Measurements from ENCODE around the gene DUSP11.

The DUSP11 gene

DNA sequence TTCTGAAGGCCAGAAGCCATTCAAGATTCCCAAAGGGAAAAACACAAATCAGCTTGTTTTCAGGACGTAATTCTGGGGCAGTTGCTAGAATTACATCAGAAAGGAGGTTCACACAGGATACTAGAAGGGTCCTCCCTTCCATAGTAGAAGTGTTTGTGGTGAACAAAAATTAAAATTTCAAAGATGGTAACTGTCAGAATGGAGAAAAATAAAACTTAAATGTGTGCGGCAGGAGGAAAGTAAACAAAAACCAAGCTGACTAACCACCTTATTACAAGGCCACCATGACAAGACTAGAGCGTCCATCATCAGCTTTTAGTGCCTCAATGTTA, 33.1 kb downstream of the DUSP11 start:
- Histone ChIP-seq H3K27ac (ENCODE audit: extremely low read depth, low read depth, low read length) (no peak overlapping the region), H3K4me3 (ENCODE audit: low read depth, low read length) (no peak overlapping the region), H3K36me3 (ENCODE audit: control insufficient read depth in 2 of 2, insufficient read depth in 1 of 2, low read length in 2 of 2) (peaks cover 15 to 47% of the 10 kb centered on the region in 2 experiments), H3K9me3 (ENCODE audit: control insufficient read depth, insufficient read depth, low read depth, low read length) (no peaks in the 10 kb centered on the region), H3K4me1 (ENCODE audit: control insufficient read depth, insufficient read depth, low read length) (no peaks in the 10 kb centered on the region)
- POLR2A ChIA-PET, result interaction anchor here (1.2 to 2.1 kb wide), 2 partner anchors 10 kb away, joined by 3 to 7 read pairs; partner anchors contain the start of gene TPRKB
- CTCF ChIA-PET, result no interaction called here
- TF ChIP-seq ZNF248 (tag by site-specific recombination; IDR thresholded peaks at IDR 0.05) (no peak), ZNF211 (tag by site-specific recombination; IDR thresholded peaks at IDR 0.05; ENCODE audit: low read depth) (no peak), ZBTB48 (tag by site-specific recombination; IDR thresholded peaks at IDR 0.05) (no peak), ZNF239 (tag by site-specific recombination; IDR thresholded peaks at IDR 0.05) (no peak), ZNF488 (tag by site-specific recombination; IDR thresholded peaks at IDR 0.05) (no peak)
- TF ChIP-seq, protein P1, sequence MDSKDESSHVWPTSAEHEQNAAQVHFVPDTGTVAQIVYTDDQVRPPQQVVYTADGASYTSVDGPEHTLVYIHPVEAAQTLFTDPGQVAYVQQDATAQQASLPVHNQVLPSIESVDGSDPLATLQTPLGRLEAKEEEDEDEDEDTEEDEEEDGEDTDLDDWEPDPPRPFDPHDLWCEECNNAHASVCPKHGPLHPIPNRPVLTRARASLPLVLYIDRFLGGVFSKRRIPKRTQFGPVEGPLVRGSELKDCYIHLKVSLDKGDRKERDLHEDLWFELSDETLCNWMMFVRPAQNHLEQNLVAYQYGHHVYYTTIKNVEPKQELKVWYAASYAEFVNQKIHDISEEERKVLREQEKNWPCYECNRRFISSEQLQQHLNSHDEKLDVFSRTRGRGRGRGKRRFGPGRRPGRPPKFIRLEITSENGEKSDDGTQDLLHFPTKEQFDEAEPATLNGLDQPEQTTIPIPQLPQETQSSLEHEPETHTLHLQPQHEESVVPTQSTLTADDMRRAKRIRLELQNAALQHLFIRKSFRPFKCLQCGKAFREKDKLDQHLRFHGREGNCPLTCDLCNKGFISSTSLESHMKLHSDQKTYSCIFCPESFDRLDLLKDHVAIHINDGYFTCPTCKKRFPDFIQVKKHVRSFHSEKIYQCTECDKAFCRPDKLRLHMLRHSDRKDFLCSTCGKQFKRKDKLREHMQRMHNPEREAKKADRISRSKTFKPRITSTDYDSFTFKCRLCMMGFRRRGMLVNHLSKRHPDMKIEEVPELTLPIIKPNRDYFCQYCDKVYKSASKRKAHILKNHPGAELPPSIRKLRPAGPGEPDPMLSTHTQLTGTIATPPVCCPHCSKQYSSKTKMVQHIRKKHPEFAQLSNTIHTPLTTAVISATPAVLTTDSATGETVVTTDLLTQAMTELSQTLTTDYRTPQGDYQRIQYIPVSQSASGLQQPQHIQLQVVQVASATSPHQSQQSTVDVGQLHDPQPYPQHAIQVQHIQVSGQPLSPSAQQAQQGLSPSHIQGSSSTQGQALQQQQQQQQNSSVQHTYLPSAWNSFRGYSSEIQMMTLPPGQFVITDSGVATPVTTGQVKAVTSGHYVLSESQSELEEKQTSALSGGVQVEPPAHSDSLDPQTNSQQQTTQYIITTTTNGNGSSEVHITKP (tag by site-specific recombination; IDR thresholded peaks at IDR 0.05), result no peak

DNA sequence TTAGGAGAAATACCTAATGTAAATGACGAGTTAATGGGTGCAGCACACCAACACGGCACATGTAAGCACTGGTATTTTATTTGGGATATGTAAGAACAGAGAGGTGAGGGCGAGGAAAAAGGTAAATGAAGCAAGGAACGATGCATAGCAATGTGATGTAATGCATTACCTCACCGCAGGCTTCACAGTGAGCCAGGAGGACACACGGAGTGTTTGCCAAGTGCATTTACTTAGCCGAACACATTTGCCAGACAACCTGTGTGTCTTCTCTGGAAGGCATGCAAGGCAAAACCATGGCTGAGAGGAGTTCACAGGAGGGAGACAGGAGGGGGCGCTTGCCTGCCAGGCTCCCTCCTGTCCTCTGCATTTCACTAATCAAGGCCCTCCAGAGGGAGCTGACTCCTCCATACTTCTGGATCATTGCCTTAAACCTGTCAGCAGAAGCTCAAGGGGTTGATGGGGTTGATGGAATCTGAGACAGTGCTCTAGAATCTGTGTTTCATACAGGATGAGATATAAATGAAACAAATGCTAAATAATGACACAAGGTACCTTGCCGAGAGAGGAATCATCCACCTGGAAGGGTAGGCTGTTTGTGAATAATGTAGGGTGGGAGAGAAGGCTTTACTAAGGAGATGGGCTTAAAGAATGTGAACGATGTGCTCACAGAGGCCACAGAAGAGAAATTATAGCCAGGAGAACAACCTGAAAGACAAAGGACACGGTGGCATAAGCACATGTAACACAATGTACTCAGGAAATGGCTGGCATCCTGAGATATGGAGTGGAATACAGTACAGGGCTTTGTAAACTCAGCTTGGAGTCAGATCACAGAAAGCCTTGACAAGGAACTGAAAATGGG, 33.7 kb downstream of the DUSP11 start:
- Histone ChIP-seq H3K36me3 (ENCODE audit: control insufficient read depth in 2 of 2, insufficient read depth in 1 of 2, low read length in 2 of 2) (peaks cover 13 to 46% of the 10 kb centered on the region in 2 experiments), H3K4me1 (ENCODE audit: control insufficient read depth, insufficient read depth, low read length) (no peaks in the 10 kb centered on the region), H3K9me3 (ENCODE audit: control insufficient read depth, insufficient read depth, low read depth, low read length) (no peaks in the 10 kb centered on the region), H3K4me3 (ENCODE audit: low read depth, low read length) (no peak overlapping the region), H3K27ac (ENCODE audit: extremely low read depth, low read depth, low read length) (no peak overlapping the region)
- POLR2A ChIA-PET, result interaction anchor here (1.2 to 2.1 kb wide), 2 partner anchors 9 to 10 kb away, joined by 3 to 7 read pairs; partner anchors contain the start of gene TPRKB
- TF ChIP-seq ZBTB49 (tag by site-specific recombination; IDR thresholded peaks at IDR 0.05; ENCODE audit: low read depth) (no peak), ZNF274 (IDR thresholded peaks at IDR 0.05; ENCODE audit: low read length) (no peak), ZNF274 (tag by site-specific recombination; IDR thresholded peaks at IDR 0.05; ENCODE audit: borderline replicate concordance) (no peak), ZNF37A (tag by site-specific recombination; IDR thresholded peaks at IDR 0.05) (no peak), FEZF1 (tag by site-specific recombination; IDR thresholded peaks at IDR 0.05) (no peak), ZNF19 (tag by site-specific recombination; IDR thresholded peaks at IDR 0.05; ENCODE audit: low read depth) (no peak), ZBTB20 (tag by site-specific recombination; IDR thresholded peaks at IDR 0.05) (no peak), ZNF354C (tag by site-specific recombination; IDR thresholded peaks at IDR 0.05; ENCODE audit: borderline replicate concordance, low read depth) (no peak)
- TF ChIP-seq, protein P2, sequence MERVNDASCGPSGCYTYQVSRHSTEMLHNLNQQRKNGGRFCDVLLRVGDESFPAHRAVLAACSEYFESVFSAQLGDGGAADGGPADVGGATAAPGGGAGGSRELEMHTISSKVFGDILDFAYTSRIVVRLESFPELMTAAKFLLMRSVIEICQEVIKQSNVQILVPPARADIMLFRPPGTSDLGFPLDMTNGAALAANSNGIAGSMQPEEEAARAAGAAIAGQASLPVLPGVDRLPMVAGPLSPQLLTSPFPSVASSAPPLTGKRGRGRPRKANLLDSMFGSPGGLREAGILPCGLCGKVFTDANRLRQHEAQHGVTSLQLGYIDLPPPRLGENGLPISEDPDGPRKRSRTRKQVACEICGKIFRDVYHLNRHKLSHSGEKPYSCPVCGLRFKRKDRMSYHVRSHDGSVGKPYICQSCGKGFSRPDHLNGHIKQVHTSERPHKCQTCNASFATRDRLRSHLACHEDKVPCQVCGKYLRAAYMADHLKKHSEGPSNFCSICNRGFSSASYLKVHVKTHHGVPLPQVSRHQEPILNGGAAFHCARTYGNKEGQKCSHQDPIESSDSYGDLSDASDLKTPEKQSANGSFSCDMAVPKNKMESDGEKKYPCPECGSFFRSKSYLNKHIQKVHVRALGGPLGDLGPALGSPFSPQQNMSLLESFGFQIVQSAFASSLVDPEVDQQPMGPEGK (tag by site-specific recombination; IDR thresholded peaks at IDR 0.05), result no peak
- TF ChIP-seq, protein P3, sequence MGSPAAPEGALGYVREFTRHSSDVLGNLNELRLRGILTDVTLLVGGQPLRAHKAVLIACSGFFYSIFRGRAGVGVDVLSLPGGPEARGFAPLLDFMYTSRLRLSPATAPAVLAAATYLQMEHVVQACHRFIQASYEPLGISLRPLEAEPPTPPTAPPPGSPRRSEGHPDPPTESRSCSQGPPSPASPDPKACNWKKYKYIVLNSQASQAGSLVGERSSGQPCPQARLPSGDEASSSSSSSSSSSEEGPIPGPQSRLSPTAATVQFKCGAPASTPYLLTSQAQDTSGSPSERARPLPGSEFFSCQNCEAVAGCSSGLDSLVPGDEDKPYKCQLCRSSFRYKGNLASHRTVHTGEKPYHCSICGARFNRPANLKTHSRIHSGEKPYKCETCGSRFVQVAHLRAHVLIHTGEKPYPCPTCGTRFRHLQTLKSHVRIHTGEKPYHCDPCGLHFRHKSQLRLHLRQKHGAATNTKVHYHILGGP (tag by site-specific recombination; IDR thresholded peaks at IDR 0.05), result no peak
- CTCF ChIA-PET, result no interaction called here

Measured in HEK293 (cell line).